Measurements from ENCODE around the gene FAM131B.

Gene FAM131B

DNA sequence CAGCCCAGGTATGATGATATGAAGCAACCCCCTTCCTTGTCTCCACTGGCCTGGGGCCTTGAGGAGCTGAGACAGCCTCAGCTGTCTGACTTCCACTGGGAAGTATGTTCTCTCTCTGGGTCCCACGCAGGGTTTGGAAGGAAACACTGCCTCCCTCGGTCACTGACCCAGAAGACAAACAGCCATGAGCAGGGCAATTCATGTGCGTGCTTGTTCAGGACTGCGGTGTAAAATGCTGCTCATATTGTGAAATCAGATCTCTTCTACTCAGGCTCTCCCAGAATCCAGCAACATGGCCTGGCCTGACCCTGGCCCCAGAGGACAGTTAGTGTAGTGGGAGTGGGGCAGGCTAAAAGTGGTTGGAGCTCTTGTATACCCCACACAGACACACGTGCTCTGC lies 43.9 kb downstream of the FAM131B start:
- no peaks in the 10 kb centered on the region for H3K36me3 ChIP-seq (ENCODE audit: control insufficient read depth, insufficient read depth, low read length)
- no peak overlapping the region for H3K27ac ChIP-seq (ENCODE audit: low read depth, low read length)
- H3K4me3 ChIP-seq (ENCODE audit: low read length): no peak overlapping the region
- H3K9ac ChIP-seq (ENCODE audit: low read length): no peak overlapping the region
- no peaks in the 10 kb centered on the region for H3K4me1 ChIP-seq (ENCODE audit: control insufficient read depth, insufficient read depth, low read length)
- H3K27me3 ChIP-seq (ENCODE audit: control insufficient read depth, insufficient read depth, low read length): no peaks in the 10 kb centered on the region

DNA sequence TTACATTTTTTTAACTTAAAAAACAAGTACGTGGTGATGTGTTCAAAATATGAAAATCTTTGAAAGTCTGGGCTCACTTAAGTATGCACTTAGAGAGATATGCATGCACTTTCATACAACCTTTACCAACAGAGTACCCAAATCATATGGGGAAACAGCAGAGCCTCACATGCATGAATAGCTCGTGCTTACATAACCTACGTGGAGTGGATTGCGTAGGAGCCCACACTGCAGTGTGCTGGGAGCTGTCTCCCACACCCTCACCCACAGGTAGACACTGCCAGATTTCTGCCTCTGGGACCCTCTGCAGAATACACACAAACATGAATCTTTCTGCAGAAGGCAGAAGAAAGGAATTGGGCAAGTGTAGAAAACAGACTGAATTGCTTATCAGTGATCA lies 46.0 kb downstream of the FAM131B start:
- Histone ChIP-seq H3K27me3 (ENCODE audit: control insufficient read depth, insufficient read depth, low read length) (no peaks in the 10 kb centered on the region), H3K27ac (ENCODE audit: low read depth, low read length) (no peak overlapping the region), H3K4me3 (ENCODE audit: low read length) (no peak overlapping the region), H3K36me3 (ENCODE audit: control insufficient read depth, insufficient read depth, low read length) (no peaks in the 10 kb centered on the region), H3K4me1 (ENCODE audit: control insufficient read depth, insufficient read depth, low read length) (no peaks in the 10 kb centered on the region), H3K9ac (ENCODE audit: low read length) (no peak overlapping the region)

DNA sequence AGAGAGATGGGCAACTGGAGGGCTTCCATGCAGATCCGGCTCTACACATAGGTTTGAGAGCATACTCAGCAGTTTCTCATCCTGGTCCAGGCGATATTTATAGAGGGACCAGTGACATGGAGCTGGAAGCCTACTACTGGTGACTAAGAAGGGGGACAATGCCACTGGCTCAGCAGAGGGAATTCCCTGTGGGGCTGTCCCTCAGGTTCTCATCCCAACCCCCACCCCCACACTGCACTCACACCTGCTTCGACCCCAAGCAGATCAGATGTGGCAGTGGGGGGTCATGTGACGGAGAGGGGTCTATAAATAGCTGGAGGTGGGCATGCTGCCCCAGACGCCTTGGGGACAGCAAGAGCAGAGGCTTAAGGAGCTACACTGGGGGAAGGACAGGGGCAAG lies 46.7 kb downstream of the FAM131B start, which contains the start of gene CLCN1:
Gene CLCN1, plus strand, starts transcription at position 336 of the 400 bp plus-strand sequence. CDS start 102 bp downstream, outside the sequence.
- Histone ChIP-seq H3K27me3 (ENCODE audit: control insufficient read depth, insufficient read depth, low read length) (no peaks in the 10 kb centered on the region), H3K4me1 (ENCODE audit: control insufficient read depth, insufficient read depth, low read length) (no peaks in the 10 kb centered on the region), H3K27ac (ENCODE audit: low read depth, low read length) (no peak within 1 kb of the TSS), H3K4me3 (ENCODE audit: low read length) (no peak within 1 kb of the TSS), H3K9ac (ENCODE audit: low read length) (no peak within 1 kb of the TSS), H3K36me3 (ENCODE audit: control insufficient read depth, insufficient read depth, low read length) (no peaks in the 10 kb centered on the region)

DNA sequence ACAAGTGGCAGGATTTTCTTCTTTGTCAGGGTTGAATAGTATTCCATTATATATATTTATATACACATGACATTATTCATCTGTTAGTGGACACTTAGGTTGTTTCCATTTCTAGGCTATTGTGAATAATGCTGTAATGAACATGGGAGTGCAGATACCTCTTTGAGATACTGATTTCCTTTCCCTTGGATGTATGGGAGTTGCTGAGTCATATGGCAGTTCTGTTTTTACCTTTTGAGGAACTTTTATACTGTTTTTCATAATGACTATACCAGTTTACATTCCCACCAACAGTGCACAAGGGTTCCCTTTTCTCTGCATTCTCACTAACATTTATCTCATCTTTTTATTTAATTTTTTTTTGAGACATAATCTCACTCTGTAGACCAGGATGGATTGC lies 48.4 kb downstream of the FAM131B start:
- Histone ChIP-seq H3K27ac (ENCODE audit: low read depth, low read length) (no peak overlapping the region), H3K4me3 (ENCODE audit: low read length) (no peak overlapping the region), H3K4me1 (ENCODE audit: control insufficient read depth, insufficient read depth, low read length) (no peaks in the 10 kb centered on the region), H3K36me3 (ENCODE audit: control insufficient read depth, insufficient read depth, low read length) (no peaks in the 10 kb centered on the region), H3K27me3 (ENCODE audit: control insufficient read depth, insufficient read depth, low read length) (no peaks in the 10 kb centered on the region), H3K9ac (ENCODE audit: low read length) (no peak overlapping the region)

DNA sequence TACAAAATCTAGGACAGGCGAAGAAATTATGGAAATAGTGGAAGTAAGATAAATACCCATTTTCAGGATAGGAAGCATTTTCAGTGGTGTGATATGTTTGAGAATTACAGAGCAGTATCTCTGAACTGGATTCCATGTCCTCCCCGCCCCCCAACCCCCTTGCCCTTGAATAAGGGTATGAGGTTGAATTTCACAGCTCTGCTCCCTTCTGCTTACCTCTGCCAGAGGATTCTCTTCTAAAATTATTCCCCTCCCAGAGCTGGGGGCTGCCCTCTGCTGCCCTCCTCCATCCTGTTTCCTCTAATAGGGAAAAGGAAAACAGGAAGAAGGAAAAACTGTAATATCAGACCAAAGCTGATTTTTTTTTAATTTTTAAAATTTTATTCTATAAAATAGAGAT lies 53.9 kb downstream of the FAM131B start:
- Histone ChIP-seq H3K4me3 (ENCODE audit: low read length) (no peak overlapping the region), H3K27me3 (ENCODE audit: control insufficient read depth, insufficient read depth, low read length) (no peaks in the 10 kb centered on the region), H3K4me1 (ENCODE audit: control insufficient read depth, insufficient read depth, low read length) (no peaks in the 10 kb centered on the region), H3K9ac (ENCODE audit: low read length) (no peak overlapping the region), H3K36me3 (ENCODE audit: control insufficient read depth, insufficient read depth, low read length) (peaks cover 23% of the 10 kb centered on the region), H3K27ac (ENCODE audit: low read depth, low read length) (no peak overlapping the region)

DNA sequence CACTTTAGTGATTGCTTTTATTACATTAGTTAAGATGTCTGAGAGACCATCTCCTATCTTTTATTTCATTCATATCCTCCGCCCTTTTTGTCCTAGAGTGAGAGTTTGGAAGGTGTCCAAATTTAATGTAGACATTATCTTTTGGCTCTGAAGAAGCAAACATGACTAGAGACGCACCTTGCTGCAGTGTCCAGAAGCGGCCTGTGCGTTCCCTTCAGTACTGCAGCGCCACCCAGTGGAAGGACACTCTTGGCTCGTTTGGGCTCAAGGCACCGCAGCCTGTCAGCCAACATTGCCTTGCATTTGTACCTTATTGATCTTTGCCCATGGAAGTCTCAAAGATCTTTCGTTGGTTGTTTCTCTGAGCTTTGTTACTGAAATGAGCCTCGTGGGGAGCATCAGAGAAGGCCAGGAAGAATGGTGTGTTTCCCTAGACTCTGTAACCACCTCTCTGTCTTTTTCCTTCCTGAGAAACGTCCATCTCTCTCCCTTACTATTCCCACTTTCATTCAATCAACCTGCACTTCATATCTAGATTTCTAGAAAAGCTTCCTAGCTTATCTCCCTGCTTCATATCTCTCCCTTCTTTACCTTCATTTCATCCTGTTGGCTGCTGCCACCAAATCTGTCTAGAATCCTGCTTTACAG lies 57.0 kb downstream of the FAM131B start:
- no peak overlapping the region for H3K9ac ChIP-seq (ENCODE audit: low read length)
- peaks cover 39% of the 10 kb centered on the region for H3K36me3 ChIP-seq (ENCODE audit: control insufficient read depth, insufficient read depth, low read length)
- no peak overlapping the region for H3K4me3 ChIP-seq (ENCODE audit: low read length)
- H3K27me3 ChIP-seq (ENCODE audit: control insufficient read depth, insufficient read depth, low read length): no peaks in the 10 kb centered on the region
- H3K27ac ChIP-seq (ENCODE audit: low read depth, low read length): no peak overlapping the region
- H3K4me1 ChIP-seq (ENCODE audit: control insufficient read depth, insufficient read depth, low read length): no peaks in the 10 kb centered on the region

DNA sequence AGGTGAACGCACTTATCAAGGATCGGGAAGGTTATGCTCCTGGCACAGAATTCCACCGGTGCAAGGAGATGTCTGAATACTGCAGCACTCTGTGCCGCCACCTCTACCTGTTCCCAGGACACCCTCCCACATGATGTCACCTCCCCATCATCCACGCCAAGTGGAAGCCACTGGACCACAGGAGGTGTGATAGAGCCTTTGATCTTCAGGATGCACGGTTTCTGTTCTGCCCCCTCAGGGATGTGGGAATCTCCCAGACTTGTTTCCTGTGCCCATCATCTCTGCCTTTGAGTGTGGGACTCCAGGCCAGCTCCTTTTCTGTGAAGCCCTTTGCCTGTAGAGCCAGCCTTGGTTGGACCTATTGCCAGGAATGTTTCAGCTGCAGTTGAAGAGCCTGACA lies 57.6 kb downstream of the FAM131B start:
- no peak overlapping the region for H3K27ac ChIP-seq (ENCODE audit: low read depth, low read length)
- H3K27me3 ChIP-seq (ENCODE audit: control insufficient read depth, insufficient read depth, low read length): no peaks in the 10 kb centered on the region
- no peaks in the 10 kb centered on the region for H3K4me1 ChIP-seq (ENCODE audit: control insufficient read depth, insufficient read depth, low read length)
- peaks cover 45% of the 10 kb centered on the region for H3K36me3 ChIP-seq (ENCODE audit: control insufficient read depth, insufficient read depth, low read length)
- no peak overlapping the region for H3K9ac ChIP-seq (ENCODE audit: low read length)
- H3K4me3 ChIP-seq (ENCODE audit: low read length): no peak overlapping the region

DNA sequence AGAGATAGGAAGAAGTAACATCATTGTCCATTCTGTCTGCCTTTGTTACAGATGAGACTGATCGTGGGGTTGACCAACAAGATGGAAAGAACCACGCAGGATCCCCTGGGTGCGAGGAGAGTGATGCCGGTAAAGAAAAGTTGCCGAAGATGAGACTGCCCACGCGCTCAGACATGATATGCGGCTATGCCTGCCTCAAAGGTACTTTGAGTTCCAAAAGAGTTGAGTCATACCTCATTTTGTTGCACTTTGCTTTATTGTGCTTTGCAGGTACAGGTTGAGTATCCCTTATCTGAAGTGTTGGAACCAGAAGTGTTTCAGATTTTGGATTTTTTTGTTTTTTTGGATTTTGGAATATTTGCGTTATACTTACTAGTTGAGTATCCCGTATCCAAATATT lies 58.8 kb downstream of the FAM131B start:
- H3K27ac ChIP-seq (ENCODE audit: low read depth, low read length): no peak overlapping the region
- H3K4me3 ChIP-seq (ENCODE audit: low read length): no peak overlapping the region
- H3K36me3 ChIP-seq (ENCODE audit: control insufficient read depth, insufficient read depth, low read length): peaks cover 46% of the 10 kb centered on the region
- no peaks in the 10 kb centered on the region for H3K4me1 ChIP-seq (ENCODE audit: control insufficient read depth, insufficient read depth, low read length)
- no peaks in the 10 kb centered on the region for H3K27me3 ChIP-seq (ENCODE audit: control insufficient read depth, insufficient read depth, low read length)
- no peak overlapping the region for H3K9ac ChIP-seq (ENCODE audit: low read length)

All from rectal smooth muscle tissue (tissue), 1 donor.